Measurements from ENCODE around the gene CRB3. TPM values are rescaled to one million over a fixed set of nuclear protein-coding genes. Genes with fewer than 3 reads are reported as not detected.

Gene CRB3, protein sequence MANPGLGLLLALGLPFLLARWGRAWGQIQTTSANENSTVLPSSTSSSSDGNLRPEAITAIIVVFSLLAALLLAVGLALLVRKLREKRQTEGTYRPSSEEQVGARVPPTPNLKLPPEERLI
- not detected in 2 replicates for polyA plus RNA-seq (2011; rRNA removed)
- polyA minus RNA-seq (2011; rRNA and poly(A)+ RNA removed), result not detected in 2 replicates

DNA sequence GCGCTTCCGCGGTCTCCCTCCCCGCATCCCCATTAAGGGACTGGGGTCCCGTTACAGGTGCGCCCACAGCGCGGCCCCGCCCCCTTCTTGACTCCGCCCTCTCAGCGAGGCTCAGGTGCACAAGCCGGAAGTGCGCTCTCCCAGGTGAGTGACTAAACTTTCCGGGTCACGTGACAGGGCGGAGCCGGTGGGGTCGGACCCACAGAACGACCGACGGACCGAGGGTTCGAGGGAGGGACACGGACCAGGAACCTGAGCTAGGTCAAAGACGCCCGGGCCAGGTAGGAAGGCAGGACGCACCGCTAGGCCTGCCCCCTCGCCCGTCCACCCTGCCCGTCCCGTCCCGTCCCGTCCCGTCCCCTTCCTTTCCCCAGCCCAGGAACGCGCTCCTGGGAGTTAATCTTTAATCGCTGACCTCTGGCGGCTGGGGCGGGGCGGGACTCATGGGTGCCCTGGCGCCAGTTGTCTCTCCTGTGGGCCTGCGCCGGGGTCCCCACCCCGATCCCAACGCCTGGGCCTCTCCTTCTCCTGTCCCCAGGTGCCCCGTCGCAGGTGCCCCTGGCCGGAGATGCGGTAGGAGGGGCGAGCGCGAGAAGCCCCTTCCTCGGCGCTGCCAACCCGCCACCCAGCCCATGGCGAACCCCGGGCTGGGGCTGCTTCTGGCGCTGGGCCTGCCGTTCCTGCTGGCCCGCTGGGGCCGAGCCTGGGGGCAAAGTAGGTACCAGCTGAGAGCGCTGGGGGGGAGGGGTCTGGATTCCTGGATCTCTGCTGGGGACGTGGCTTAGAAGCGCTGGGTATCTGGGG, at the start of gene CRB3:
TSS of gene CRB3 (plus strand) at position 202 of the 804 bp plus-strand sequence. CDS start at position 633, 431 bp downstream.
- H3K9me3 ChIP-seq (ENCODE audit: control insufficient read depth, insufficient read depth, low read length), result no peaks in the 10 kb centered on the region; the same call in 1 of the 2 replicates
- POLR2A ChIA-PET, result no interaction called here
- no peak within 1 kb of the TSS for H3K27ac ChIP-seq (ENCODE audit: low read depth, low read length)
- CTCF ChIA-PET, result no interaction called here
- no peak for DNase-seq (ENCODE audit: low read depth, low spot score)
- no peak for TF ChIP-seq CTCF (IDR thresholded peaks at IDR 0.05; ENCODE audit: low read depth, low read length)
- no peak within 1 kb of the TSS for H3K4me3 ChIP-seq (ENCODE audit: low read depth, low read length)
- peaks cover 19% of the 10 kb centered on the region for H3K27me3 ChIP-seq (ENCODE audit: control insufficient read depth, insufficient read depth, low read length)

- Histone ChIP-seq H3K4me3 (ENCODE audit: low read depth, low read length) (no peak overlapping the region), H3K27ac (ENCODE audit: low read depth, low read length) (no peak overlapping the region), H3K9me3 (ENCODE audit: control insufficient read depth, insufficient read depth, low read length) (no peaks in the 10 kb centered on the region; the same call in 1 of the 2 replicates), H3K27me3 (ENCODE audit: control insufficient read depth, insufficient read depth, low read length) (no peaks in the 10 kb centered on the region)
- CTCF ChIA-PET, result no interaction called here
- no peak for DNase-seq (ENCODE audit: low read depth, low spot score)
- no peak for TF ChIP-seq CTCF (IDR thresholded peaks at IDR 0.05; ENCODE audit: low read depth, low read length)
- POLR2A ChIA-PET, result no interaction called here
Measured at GRCh38 chr19:6414793-6415590, 49.1 kb upstream of the CRB3 start.

- POLR2A ChIA-PET, result no interaction called here
- no peak for DNase-seq (ENCODE audit: low read depth, low spot score)
- no peak for TF ChIP-seq CTCF (IDR thresholded peaks at IDR 0.05; ENCODE audit: low read depth, low read length)
- CTCF ChIA-PET, result no interaction called here
- Histone ChIP-seq H3K27me3 (ENCODE audit: control insufficient read depth, insufficient read depth, low read length) (no peaks in the 10 kb centered on the region), H3K27ac (ENCODE audit: low read depth, low read length) (no peak overlapping the region), H3K4me3 (ENCODE audit: low read depth, low read length) (no peak overlapping the region), H3K9me3 (ENCODE audit: control insufficient read depth, insufficient read depth, low read length) (no peaks in the 10 kb centered on the region; the same call in 1 of the 2 replicates)
Measured at GRCh38 chr19:6415591-6416190, 48.4 kb upstream of the CRB3 start.

DNA sequence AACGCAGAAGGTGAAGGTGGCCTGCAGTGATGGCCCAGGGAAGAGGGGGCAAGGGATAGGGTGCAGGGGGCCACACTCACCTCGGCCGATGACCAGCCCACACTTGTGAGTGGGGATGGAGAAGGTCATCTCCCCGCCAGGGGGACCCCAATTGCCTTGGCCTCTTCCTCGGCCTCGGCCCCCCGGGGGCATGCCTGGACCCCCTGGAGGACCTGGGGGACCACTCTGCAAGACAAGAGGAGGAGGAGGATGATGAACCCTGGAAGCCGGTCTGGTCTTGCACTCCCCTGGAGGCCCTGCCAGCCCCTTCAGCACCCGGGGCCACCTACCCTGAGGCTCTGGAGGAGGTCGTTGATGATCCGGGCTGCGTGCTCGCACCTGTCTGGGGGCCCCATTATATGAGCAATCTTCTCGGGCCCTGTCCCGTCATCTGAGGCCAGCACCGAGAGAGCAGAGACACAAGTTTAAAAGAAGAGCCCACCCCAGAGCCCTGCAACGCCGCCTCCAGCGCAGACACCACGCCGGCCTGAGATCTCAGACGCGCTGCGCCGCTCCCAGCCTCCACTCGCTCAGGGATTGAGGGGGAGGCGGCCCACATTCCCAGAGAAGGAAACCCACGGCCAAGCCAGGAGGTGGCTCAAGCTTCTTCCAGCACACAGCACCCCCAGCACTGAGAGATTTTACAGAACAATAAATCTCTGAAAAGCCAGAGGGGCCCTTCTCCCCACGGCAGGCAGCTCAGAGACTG, 47.2 kb upstream of the CRB3 start:
- no peak overlapping the region for H3K27ac ChIP-seq (ENCODE audit: low read depth, low read length)
- no peak overlapping the region for H3K4me3 ChIP-seq (ENCODE audit: low read depth, low read length)
- TF ChIP-seq CTCF (IDR thresholded peaks at IDR 0.05; ENCODE audit: low read depth, low read length), result no peak
- POLR2A ChIA-PET, result interaction anchor here (1.0 kb wide), 1 partner anchor 14 kb away, joined by 3 read pairs; no protein-coding TSS in a partner anchor
- CTCF ChIA-PET, result interaction anchor here (0.6 kb wide), 1 partner anchor 46 kb away, joined by 4 read pairs; no protein-coding TSS in a partner anchor
- no peak for DNase-seq (ENCODE audit: low read depth, low spot score)
- H3K27me3 ChIP-seq (ENCODE audit: control insufficient read depth, insufficient read depth, low read length), result no peaks in the 10 kb centered on the region
- H3K9me3 ChIP-seq (ENCODE audit: control insufficient read depth, insufficient read depth, low read length), result no peaks in the 10 kb centered on the region; the same call in 1 of the 2 replicates

All from AG04450 (cell line).